Right lobe of liver (tissue), 4 donors: Measurements from ENCODE around the gene ATP10D.

ENCODE experiments used
- CTCF ChIP-seq, 4 donors: fragments of 200-600 bp in 3 of 4; fragments of 450-650 bp in 1 of 4; IDR thresholded peaks; one replicate each; pipeline versions ENCODE4 v1.5.1 to v1.8.0; 2016 to 2022; ENCODE audit warnings: antibody characterized with exemption in 4 of 4, mild to moderate bottlenecking in 2 of 4
- POLR2A ChIP-seq: fragments of 450-650 bp; IDR thresholded peaks from one replicate; pipeline ENCODE4 v1.6.1; 2017; ENCODE audit warnings: antibody characterized with exemption, mild to moderate bottlenecking
- donor health status: DM: no; HTN: no; CAD: no.
- donor health status: DM: no; HTN: no; CAD: no.
- donor health status: DM: no; HTN: yes; CAD: no.

- TF ChIP-seq CTCF (IDR thresholded peaks at IDR 0.05) (no peak), POLR2A (no peak)
These were observed 112.6 kb downstream of the ATP10D start for GRCh38 chr4:47597696-47598095.
